ENCODE data around the gene ARHGEF10L.

Gene ARHGEF10L

GRCh38 chr1:17616731-17617279 is 77.3 kb downstream of the ARHGEF10L start:
- Histone ChIP-seq H3K9me3 (ENCODE audit: insufficient read depth, low read length) (no peaks in the 10 kb centered on the region), H2AFZ (ENCODE audit: low read depth, low read length, severe bottlenecking) (no peak overlapping the region), H3K27me3 (ENCODE audit: low read length) (no peaks in the 10 kb centered on the region)

GRCh38 chr1:17617787-17618557 is 78.5 kb downstream of the ARHGEF10L start:
- H3K27ac ChIP-seq (ENCODE audit: low read depth, low read length), result no peak overlapping the region
- no peaks in the 10 kb centered on the region for H3K9me3 ChIP-seq (ENCODE audit: insufficient read depth, low read length)
- H3K4me2 ChIP-seq (ENCODE audit: low read depth, low read length, poor library complexity, severe bottlenecking), result no peak overlapping the region
- no peak overlapping the region for H2AFZ ChIP-seq (ENCODE audit: low read depth, low read length, severe bottlenecking)
- H3F3A ChIP-seq (ENCODE audit: insufficient read depth), result no peaks in the 10 kb centered on the region
- H3K9ac ChIP-seq (ENCODE audit: low read length), result no peak overlapping the region
- no peaks in the 10 kb centered on the region for H3K79me2 ChIP-seq (ENCODE audit: insufficient read depth, low read length)
- H4K20me1 ChIP-seq (ENCODE audit: low read depth, low read length), result no peaks in the 10 kb centered on the region
- no peaks in the 10 kb centered on the region for H3K9me2 ChIP-seq (replicated peaks; ENCODE audit: insufficient read depth, low read length)
- H3K27me3 ChIP-seq (ENCODE audit: low read length), result no peaks in the 10 kb centered on the region
- H3K36me3 ChIP-seq (ENCODE audit: low read length), result no peaks in the 10 kb centered on the region
- TF ChIP-seq EZH2phosphoT487 (conservative IDR thresholded peaks at IDR 0.05; ENCODE audit: low read length) (no peak), CTCF (IDR thresholded peaks at IDR 0.05; ENCODE audit: insufficient read depth, low read length, poor library complexity, severe bottlenecking) (no peak)
- H3K4me3 ChIP-seq (ENCODE audit: insufficient read depth, low read length, poor library complexity, severe bottlenecking), result no peak overlapping the region

More at GRCh38 chr1:17616731-17617279, 77.3 kb downstream of the ARHGEF10L start:
- Histone ChIP-seq H3K4me3 (ENCODE audit: insufficient read depth, low read length, poor library complexity, severe bottlenecking) (no peak overlapping the region), H3K36me3 (ENCODE audit: low read length) (no peaks in the 10 kb centered on the region), H3F3A (ENCODE audit: insufficient read depth) (no peaks in the 10 kb centered on the region), H3K4me2 (ENCODE audit: low read depth, low read length, poor library complexity, severe bottlenecking) (no peak overlapping the region), H3K27ac (ENCODE audit: low read depth, low read length) (no peak overlapping the region), H3K9ac (ENCODE audit: low read length) (no peak overlapping the region), H3K9me2 (replicated peaks; ENCODE audit: insufficient read depth, low read length) (no peaks in the 10 kb centered on the region), H4K20me1 (ENCODE audit: low read depth, low read length) (no peaks in the 10 kb centered on the region), H3K79me2 (ENCODE audit: insufficient read depth, low read length) (no peaks in the 10 kb centered on the region)
- TF ChIP-seq EZH2phosphoT487 (conservative IDR thresholded peaks at IDR 0.05; ENCODE audit: low read length), result no peak
- TF ChIP-seq CTCF (IDR thresholded peaks at IDR 0.05; ENCODE audit: insufficient read depth, low read length, poor library complexity, severe bottlenecking), result no peak

- Histone ChIP-seq H3K27ac (ENCODE audit: low read depth, low read length) (no peak overlapping the region), H3K9ac (ENCODE audit: low read length) (no peak overlapping the region), H3K4me3 (ENCODE audit: insufficient read depth, low read length, poor library complexity, severe bottlenecking) (no peak overlapping the region), H3K79me2 (ENCODE audit: insufficient read depth, low read length) (no peaks in the 10 kb centered on the region), H3K9me3 (ENCODE audit: insufficient read depth, low read length) (no peaks in the 10 kb centered on the region), H4K20me1 (ENCODE audit: low read depth, low read length) (no peaks in the 10 kb centered on the region), H3F3A (ENCODE audit: insufficient read depth) (no peaks in the 10 kb centered on the region), H3K9me2 (replicated peaks; ENCODE audit: insufficient read depth, low read length) (no peaks in the 10 kb centered on the region), H3K4me2 (ENCODE audit: low read depth, low read length, poor library complexity, severe bottlenecking) (no peak overlapping the region), H3K36me3 (ENCODE audit: low read length) (no peaks in the 10 kb centered on the region), H3K27me3 (ENCODE audit: low read length) (no peaks in the 10 kb centered on the region), H2AFZ (ENCODE audit: low read depth, low read length, severe bottlenecking) (no peak overlapping the region)
- TF ChIP-seq CTCF (IDR thresholded peaks at IDR 0.05; ENCODE audit: insufficient read depth, low read length, poor library complexity, severe bottlenecking) (no peak), EZH2phosphoT487 (conservative IDR thresholded peaks at IDR 0.05; ENCODE audit: low read length) (no peak)
Measured at GRCh38 chr1:17618558-17619247, 79.2 kb downstream of the ARHGEF10L start.
